Fibroblast of lung (primary cell): ENCODE measurements around the gene UNCX. TPM values are rescaled to one million over a fixed set of nuclear protein-coding genes. Genes with fewer than 3 reads are reported as not detected.
A peak's percentile ranks its signal among the peaks of the same experiment; 100 is the strongest.
"Not testable (repeated sequence)": the region's sequence is repeated elsewhere in the genome, so short reads cannot be mapped to it uniquely, and the experiment has no call there.

ENCODE experiments used
- DNase-seq, 2 donors: peaks; one replicate each; pipeline versions ENCODE4 v3.0.0 to v3.0.0-alpha.2; 2010; ENCODE audit warnings: low read depth in 2 of 2
- H2AFZ ChIP-seq: 2 replicates; pipeline ENCODE4 v1.5.1; 2012; ENCODE audit warnings: low read length, control low read depth, inconsistent platforms
- H3K27ac ChIP-seq: 2 replicates; pipeline ENCODE4 v1.5.1; 2011; ENCODE audit warnings: low read length, control low read depth; ENCODE audit not compliant: insufficient read depth
- H3K27me3 ChIP-seq: 2 replicates; pipeline ENCODE4 v1.5.1; 2011; ENCODE audit warnings: mild to moderate bottlenecking, low read length; ENCODE audit not compliant: control insufficient read depth, insufficient read depth
- H3K36me3 ChIP-seq: 2 replicates; pipeline ENCODE4 v1.5.1; 2011; ENCODE audit warnings: low read length; ENCODE audit not compliant: control insufficient read depth, insufficient read depth
- H3K4me1 ChIP-seq: 2 replicates; pipeline ENCODE4 v1.5.1; 2011; ENCODE audit warnings: low read length; ENCODE audit not compliant: control insufficient read depth, insufficient read depth; ENCODE audit errors: extremely low read depth
- H3K4me2 ChIP-seq: 2 replicates; pipeline ENCODE4 v1.5.1; 2011; ENCODE audit warnings: low read length, control low read depth; ENCODE audit not compliant: insufficient read depth; ENCODE audit errors: extremely low read depth
- H3K4me3 ChIP-seq, 4 experiments: fragments of 200-600 bp in 1 of 4; sonication (generic) in 1 of 4; replicated peaks in 1 of 4; 2 replicates each; pipeline ENCODE4 v1.5.1; 2011 to 2016; ENCODE audit warnings: low read length in 4 of 4, low read depth in 3 of 4, mild to moderate bottlenecking in 3 of 4, control low read depth in 2 of 4, inconsistent platforms in 1 of 4, mixed read lengths in 1 of 4; ENCODE audit not compliant: insufficient read depth in 1 of 4; ENCODE audit errors: control extremely low read depth in 1 of 4
- H3K79me2 ChIP-seq: 2 replicates; pipeline ENCODE4 v1.5.1; 2012; ENCODE audit warnings: mild to moderate bottlenecking, low read length, inconsistent platforms; ENCODE audit not compliant: control insufficient read depth, insufficient read depth
- H3K9ac ChIP-seq: 2 replicates; pipeline ENCODE4 v1.5.1; 2011; ENCODE audit warnings: mild to moderate bottlenecking, low read length, control low read depth; ENCODE audit not compliant: insufficient read depth
- H3K9me3 ChIP-seq: 2 replicates; pipeline ENCODE4 v1.5.1; 2012; ENCODE audit warnings: low read depth, low read length; ENCODE audit not compliant: control insufficient read depth, insufficient read depth
- H4K20me1 ChIP-seq: 2 replicates; pipeline ENCODE4 v1.5.1; 2011; ENCODE audit warnings: low read length; ENCODE audit not compliant: control insufficient read depth, insufficient read depth; ENCODE audit errors: extremely low read depth
- EZH2 ChIP-seq: IDR thresholded peaks from 2 replicates; pipeline ENCODE4 v1.5.1; 2012; ENCODE audit warnings: low read length, control low read depth, mild to moderate bottlenecking; ENCODE audit errors: missing control alignments
- polyA plus RNA-seq, 2 donors: library from polyadenylated mRNA; depleted of rRNA in 1 of 2; stranded (reverse) in 1 of 2; unstranded in 1 of 2; fragments of >200 nt; gene quantifications; 2 replicates each; pipeline ENCODE4 v1.2.1, GENCODE V29; 2011 to 2012; ENCODE audit warnings: missing spikeins in 1 of 2
- total RNA-seq: library from RNA; depleted of rRNA; stranded (reverse); fragments of >200 nt; gene quantifications from 2 replicates; pipeline ENCODE4 v1.2.1, GENCODE V29; 2014
- TF ChIP-seq, protein P1 (sequence below), 2 donors: IDR thresholded peaks in 1 of 2; conservative IDR thresholded peaks in 1 of 2; 1 replicate in 1 of 2; 2 replicates in 1 of 2; pipeline ENCODE4 v1.5.1; 2011 to 2012; ENCODE audit warnings: low read length in 2 of 2, control low read depth in 1 of 2, inconsistent platforms in 1 of 2, low read depth in 1 of 2, mild to moderate bottlenecking in 1 of 2

Gene UNCX
- total and polyA plus RNA-seq, 2 donors (not counting 1 experiment from before 2014, with no cell fraction given) = not detected

DNA sequence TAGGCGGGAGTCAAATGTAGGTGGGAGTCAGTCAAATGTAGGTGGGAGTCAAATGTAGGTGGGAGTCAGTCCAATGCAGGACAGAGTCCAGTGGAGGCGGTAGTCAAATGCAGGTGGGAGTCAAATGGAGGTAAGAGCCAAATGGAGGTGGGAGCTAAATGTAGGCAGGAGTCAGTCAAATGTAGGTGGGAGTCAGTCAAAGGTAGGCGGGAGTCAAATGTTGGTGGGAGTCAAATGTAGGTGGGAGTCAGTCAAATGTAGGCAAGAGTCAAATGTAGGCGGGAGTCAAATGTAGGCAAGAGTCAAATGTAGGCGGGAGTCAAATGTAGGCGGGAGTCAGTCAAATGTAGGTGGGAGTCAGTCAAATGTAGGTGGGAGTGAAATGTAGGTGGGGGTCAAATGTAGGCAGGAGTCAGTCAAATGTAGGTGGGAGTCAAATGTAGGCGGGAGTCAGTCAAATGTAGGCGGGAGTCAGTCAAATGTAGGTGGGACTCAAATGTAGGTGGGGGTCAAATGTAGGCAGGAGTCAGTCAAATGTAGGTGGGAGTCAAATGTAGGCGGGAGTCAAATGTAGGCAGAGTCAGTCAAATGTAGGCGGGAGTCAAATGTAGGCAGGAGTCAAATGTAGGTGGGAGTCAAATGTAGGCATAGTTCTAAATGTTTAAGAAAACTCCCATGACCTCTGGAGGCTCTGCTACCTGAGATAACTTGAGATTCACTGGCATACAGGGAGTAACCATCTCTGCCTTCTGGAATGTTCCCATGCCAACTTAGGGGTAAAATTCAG is 42.5 kb upstream of the UNCX start:
- Histone ChIP-seq H3K9ac (no peak overlapping the region), H3K4me3 (no peak overlapping the region), H3K27me3 (peaks cover 6% of the 10 kb centered on the region), H3K79me2 (no peaks in the 10 kb centered on the region), H3K4me2 (no peak overlapping the region), H2AFZ (no peak overlapping the region), H3K27ac (no peak overlapping the region), H3K4me1 (peaks cover 3% of the 10 kb centered on the region), H4K20me1 (no peaks in the 10 kb centered on the region), H3K9me3 (no peaks in the 10 kb centered on the region), H3K36me3 (no peaks in the 10 kb centered on the region)
- no peak for DNase-seq
- TF ChIP-seq EZH2 = no peak
- TF ChIP-seq, protein P1, sequence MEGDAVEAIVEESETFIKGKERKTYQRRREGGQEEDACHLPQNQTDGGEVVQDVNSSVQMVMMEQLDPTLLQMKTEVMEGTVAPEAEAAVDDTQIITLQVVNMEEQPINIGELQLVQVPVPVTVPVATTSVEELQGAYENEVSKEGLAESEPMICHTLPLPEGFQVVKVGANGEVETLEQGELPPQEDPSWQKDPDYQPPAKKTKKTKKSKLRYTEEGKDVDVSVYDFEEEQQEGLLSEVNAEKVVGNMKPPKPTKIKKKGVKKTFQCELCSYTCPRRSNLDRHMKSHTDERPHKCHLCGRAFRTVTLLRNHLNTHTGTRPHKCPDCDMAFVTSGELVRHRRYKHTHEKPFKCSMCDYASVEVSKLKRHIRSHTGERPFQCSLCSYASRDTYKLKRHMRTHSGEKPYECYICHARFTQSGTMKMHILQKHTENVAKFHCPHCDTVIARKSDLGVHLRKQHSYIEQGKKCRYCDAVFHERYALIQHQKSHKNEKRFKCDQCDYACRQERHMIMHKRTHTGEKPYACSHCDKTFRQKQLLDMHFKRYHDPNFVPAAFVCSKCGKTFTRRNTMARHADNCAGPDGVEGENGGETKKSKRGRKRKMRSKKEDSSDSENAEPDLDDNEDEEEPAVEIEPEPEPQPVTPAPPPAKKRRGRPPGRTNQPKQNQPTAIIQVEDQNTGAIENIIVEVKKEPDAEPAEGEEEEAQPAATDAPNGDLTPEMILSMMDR (conservative IDR thresholded peaks at IDR 0.05 in 1 of 2, IDR thresholded peaks at IDR 0.05 in 1 of 2; ENCODE audit: low read depth in 1 of 2, low read length in 2 of 2) = no peak

DNA sequence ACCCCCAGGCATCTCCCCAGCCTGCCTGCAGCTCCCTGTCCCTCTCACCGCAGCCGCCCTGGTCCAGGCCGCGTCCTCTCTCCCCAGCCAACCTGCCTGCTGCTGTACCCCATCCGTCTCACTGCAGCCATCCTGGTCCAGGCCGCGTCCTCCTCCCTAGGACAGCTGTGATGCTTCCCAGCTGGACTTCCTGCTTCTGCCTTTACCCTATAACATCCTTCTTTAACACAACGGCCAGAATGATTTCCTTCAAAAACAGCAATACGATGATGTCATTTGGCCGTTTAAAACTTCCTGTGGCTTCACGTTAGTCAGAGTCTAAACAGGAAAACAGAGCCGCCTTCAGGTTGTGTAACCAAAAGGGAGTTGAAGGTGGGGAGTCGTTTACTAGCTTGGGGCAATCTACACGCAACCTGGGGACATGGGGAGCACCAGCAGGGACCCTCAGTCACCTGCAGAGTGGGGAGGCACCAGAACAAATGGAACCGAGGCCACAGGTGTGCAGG is 40.4 kb upstream of the UNCX start:
- H2AFZ ChIP-seq = peak overlapping the region; percentile 98
- H3K4me1 ChIP-seq = peaks cover 3% of the 10 kb centered on the region
- DNase-seq = peak; percentile 76 to 93
- no peak for TF ChIP-seq EZH2
- TF ChIP-seq, protein P1 (conservative IDR thresholded peaks at IDR 0.05 in 1 of 2, IDR thresholded peaks at IDR 0.05 in 1 of 2; ENCODE audit: low read depth in 1 of 2, low read length in 2 of 2) = peak in 1 of 2 donors; percentile 19
- H3K4me2 ChIP-seq = peak overlapping the region; percentile 59
- no peaks in the 10 kb centered on the region for H3K36me3 ChIP-seq
- H4K20me1 ChIP-seq = no peaks in the 10 kb centered on the region
- H3K4me3 ChIP-seq = no peak overlapping the region
- H3K27me3 ChIP-seq = no peaks in the 10 kb centered on the region
- H3K79me2 ChIP-seq = no peaks in the 10 kb centered on the region
- no peak overlapping the region for H3K9ac ChIP-seq
- H3K9me3 ChIP-seq = no peaks in the 10 kb centered on the region
- H3K27ac ChIP-seq = peak overlapping the region; percentile 61

DNA sequence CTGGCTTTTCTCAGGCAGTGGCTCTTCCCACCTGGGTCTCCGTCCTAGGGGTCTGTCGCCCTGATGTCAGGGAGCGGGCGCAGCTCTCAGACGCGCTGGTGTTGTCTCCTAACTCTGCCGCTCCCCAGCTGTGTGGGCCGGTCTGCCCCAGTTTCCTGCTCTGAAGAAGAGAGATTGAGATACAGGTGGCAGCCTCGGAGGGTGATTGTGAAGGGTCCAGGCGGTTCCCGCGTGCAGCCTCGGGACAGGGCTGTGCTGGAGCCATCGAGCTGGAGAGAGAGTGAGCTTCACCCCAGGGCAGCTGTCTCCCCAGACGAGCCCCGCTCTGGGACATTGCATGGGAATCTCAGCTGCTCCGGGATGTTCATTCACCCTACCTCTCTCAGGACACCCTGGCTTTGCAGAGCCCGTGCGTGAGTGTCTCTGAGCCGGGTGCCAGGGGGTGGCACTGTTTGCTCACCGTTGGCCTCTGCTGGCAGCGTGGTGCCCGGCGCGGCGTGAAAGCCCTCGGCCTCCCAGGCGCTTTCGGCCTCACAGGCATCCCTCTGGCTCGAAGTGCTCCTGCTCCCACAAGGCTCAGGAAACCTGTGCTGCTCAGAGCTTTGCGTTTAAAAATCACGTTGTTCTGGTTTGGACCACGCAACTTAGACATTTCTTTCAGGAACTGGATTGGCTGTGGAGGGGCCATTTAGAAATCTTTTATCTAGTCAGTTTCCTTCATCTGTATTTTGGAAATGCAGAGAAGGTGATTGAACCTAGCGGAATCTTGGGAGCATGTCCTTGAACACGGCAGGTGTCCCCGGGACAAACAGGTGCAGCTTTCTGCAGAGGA is 38.9 kb upstream of the UNCX start:
- peak; percentile 29 to 41 for DNase-seq
- Histone ChIP-seq H3K36me3 (no peaks in the 10 kb centered on the region), H2AFZ (no peak overlapping the region), H3K9ac (no peak overlapping the region), H3K27ac (no peak overlapping the region), H3K79me2 (no peaks in the 10 kb centered on the region), H3K9me3 (no peaks in the 10 kb centered on the region), H3K4me2 (no peak overlapping the region), H3K4me1 (peaks cover 3% of the 10 kb centered on the region), H3K27me3 (no peaks in the 10 kb centered on the region), H4K20me1 (no peaks in the 10 kb centered on the region), H3K4me3 (no peak overlapping the region)
- no peak for TF ChIP-seq EZH2
- TF ChIP-seq, protein P1 (conservative IDR thresholded peaks at IDR 0.05 in 1 of 2, IDR thresholded peaks at IDR 0.05 in 1 of 2; ENCODE audit: low read depth in 1 of 2, low read length in 2 of 2) = peak; percentile 23 to 54

DNA sequence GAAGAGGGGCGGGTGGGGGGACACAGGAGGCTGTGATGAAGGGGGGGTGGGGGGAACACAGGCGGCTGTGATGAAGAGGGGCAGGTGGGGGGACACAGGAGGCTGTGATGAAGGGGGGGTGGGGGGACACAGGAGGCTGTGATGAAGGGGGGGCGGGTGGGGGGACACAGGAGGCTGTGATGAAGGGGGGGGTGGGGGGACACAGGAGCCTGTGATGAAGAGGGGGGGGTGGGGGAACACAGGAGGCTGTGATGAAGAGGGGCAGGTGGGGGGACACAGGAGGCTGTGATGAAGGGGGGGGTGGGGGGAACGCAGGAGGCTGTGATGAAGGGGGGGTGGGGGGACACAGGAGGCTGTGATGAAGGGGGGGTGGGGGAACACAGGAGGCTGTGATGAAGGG is 36.2 kb upstream of the UNCX start:
- not testable (repeated sequence) for H3K4me3 ChIP-seq, H3K9me3 ChIP-seq, H2AFZ ChIP-seq, H3K9ac ChIP-seq, H3K27ac ChIP-seq, H3K4me1 ChIP-seq, H3K36me3 ChIP-seq, H3K4me2 ChIP-seq, H3K79me2 ChIP-seq, H3K27me3 ChIP-seq, H4K20me1 ChIP-seq, DNase-seq
